Measurements from ENCODE around the gene RSPH4A. TPM values are rescaled to one million over a fixed set of nuclear protein-coding genes. Genes with fewer than 3 reads are reported as not detected.
"Not testable (repeated sequence)": the region's sequence is repeated elsewhere in the genome, so short reads cannot be mapped to it uniquely, and the experiment has no call there.

Gene RSPH4A
- total RNA-seq, 3 donors from 2014 or later (not counting 1 experiment from before 2014, with no cell fraction given), result 0.64 to 1.0 (median 0.95) TPM

DNA sequence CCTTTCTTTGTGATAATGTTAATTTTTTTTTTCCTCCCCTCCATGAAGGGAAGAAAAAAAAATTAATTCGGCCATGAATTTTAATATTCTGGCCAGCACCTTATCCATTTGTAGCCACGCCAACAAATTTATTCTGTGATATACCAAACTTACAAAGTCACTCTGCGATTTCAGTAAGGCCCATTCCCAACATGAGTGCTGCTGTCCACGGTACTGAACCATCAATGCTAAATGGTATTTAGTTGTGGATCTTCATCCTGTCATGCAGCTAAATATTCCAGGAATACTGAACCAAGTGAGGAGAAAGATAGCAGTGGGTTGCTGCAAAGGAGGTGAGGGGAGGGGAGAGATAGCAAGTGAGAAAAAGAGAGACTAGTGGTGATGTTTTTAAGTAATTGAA, 19.5 kb upstream of the RSPH4A start:
- H3K9me3 ChIP-seq (ENCODE audit: control insufficient read depth, insufficient read depth, low read length), result no peaks in the 10 kb centered on the region
- no peak overlapping the region for H3K4me3 Mint-ChIP-seq
- 100% methylated on average over 3 of the region's 4 CpGs for WGBS (ENCODE audit: insufficient coverage)
- H3K36me3 Mint-ChIP-seq, result peaks cover 15% of the 10 kb centered on the region
- no peaks in the 10 kb centered on the region for H3K27me3 ChIP-seq (ENCODE audit: control insufficient read depth, insufficient read depth, low read length)
- intact Hi-C loops (cut with micrococcal nuclease), result no loop called here
- H3K27ac Mint-ChIP-seq, result no peak overlapping the region
- peaks cover 45% of the 10 kb centered on the region for H3K36me3 ChIP-seq (ENCODE audit: control insufficient read depth, insufficient read depth, low read length)
- H3K4me1 Mint-ChIP-seq, result no peaks in the 10 kb centered on the region
- no peak overlapping the region for H3K4me3 ChIP-seq (ENCODE audit: low read length)
- ATAC-seq (no peak), DNase-seq (no peak)
- H3K27ac ChIP-seq (ENCODE audit: low read length), result no peak overlapping the region
- TF ChIP-seq, protein P1, sequence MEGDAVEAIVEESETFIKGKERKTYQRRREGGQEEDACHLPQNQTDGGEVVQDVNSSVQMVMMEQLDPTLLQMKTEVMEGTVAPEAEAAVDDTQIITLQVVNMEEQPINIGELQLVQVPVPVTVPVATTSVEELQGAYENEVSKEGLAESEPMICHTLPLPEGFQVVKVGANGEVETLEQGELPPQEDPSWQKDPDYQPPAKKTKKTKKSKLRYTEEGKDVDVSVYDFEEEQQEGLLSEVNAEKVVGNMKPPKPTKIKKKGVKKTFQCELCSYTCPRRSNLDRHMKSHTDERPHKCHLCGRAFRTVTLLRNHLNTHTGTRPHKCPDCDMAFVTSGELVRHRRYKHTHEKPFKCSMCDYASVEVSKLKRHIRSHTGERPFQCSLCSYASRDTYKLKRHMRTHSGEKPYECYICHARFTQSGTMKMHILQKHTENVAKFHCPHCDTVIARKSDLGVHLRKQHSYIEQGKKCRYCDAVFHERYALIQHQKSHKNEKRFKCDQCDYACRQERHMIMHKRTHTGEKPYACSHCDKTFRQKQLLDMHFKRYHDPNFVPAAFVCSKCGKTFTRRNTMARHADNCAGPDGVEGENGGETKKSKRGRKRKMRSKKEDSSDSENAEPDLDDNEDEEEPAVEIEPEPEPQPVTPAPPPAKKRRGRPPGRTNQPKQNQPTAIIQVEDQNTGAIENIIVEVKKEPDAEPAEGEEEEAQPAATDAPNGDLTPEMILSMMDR (IDR thresholded peaks at IDR 0.05), result no peak
- no peaks in the 10 kb centered on the region for H3K9me3 Mint-ChIP-seq
- no peaks in the 10 kb centered on the region for H3K4me1 ChIP-seq (ENCODE audit: control insufficient read depth, insufficient read depth, low read length)
- H3K27me3 Mint-ChIP-seq (ENCODE audit: low read depth in 2 of 2), result no peaks in the 10 kb centered on the region

DNA sequence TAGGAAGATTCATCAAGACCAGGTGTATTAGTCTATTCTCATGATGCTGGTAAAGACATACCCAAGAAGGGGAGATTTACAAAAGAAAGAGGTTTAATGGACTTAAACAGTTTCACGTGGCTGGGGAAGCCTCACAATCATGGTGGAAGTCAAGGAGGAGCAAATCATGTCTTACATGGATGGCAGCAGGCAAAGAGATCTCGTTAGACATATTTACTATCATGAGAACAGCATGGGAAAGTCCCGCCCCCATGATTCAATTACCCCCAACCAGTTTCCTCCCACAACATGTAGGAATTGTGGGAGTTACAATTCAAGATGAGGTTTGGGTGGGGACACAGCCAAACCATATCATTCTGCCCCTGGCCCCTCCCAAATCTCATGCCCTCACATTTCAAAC, 12.4 kb upstream of the RSPH4A start:
- H3K4me3 Mint-ChIP-seq; H3K27ac Mint-ChIP-seq; H3K36me3 ChIP-seq (ENCODE audit: control insufficient read depth, insufficient read depth, low read length); H3K9me3 ChIP-seq (ENCODE audit: control insufficient read depth, insufficient read depth, low read length); ATAC-seq; H3K27me3 Mint-ChIP-seq (ENCODE audit: low read depth in 2 of 2); H3K4me1 ChIP-seq (ENCODE audit: control insufficient read depth, insufficient read depth, low read length); H3K9me3 Mint-ChIP-seq; H3K27me3 ChIP-seq (ENCODE audit: control insufficient read depth, insufficient read depth, low read length); DNase-seq; H3K4me1 Mint-ChIP-seq; H3K4me3 ChIP-seq (ENCODE audit: low read length); intact Hi-C loops (cut with micrococcal nuclease); H3K27ac ChIP-seq (ENCODE audit: low read length): not testable (repeated sequence)
- WGBS (ENCODE audit: insufficient coverage), result 91% methylated on average over 2 of the region's 3 CpGs
- H3K36me3 Mint-ChIP-seq, result peaks cover 18% of the 10 kb centered on the region

DNA sequence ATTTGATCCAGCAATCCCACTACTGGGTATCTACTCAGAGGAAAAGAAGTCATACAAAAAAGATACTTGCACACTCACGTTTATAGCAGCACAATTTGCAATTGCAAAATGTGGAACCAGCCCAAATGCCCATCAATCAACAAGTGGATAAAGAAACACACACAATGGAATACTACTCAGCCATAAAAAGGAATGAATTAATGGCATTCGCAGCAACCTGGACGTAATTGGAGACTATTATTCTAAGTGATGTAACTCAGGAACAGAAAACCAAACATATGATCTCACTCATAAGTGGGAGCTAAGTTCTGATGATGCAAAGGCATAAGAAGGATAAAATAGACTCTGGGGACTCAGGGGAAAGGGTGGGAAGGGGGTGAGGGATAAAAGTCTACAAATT, 11.4 kb upstream of the RSPH4A start:
- H3K27me3 ChIP-seq (ENCODE audit: control insufficient read depth, insufficient read depth, low read length); H3K4me3 Mint-ChIP-seq; ATAC-seq; H3K4me1 Mint-ChIP-seq; DNase-seq; H3K27ac ChIP-seq (ENCODE audit: low read length); H3K9me3 ChIP-seq (ENCODE audit: control insufficient read depth, insufficient read depth, low read length); H3K9me3 Mint-ChIP-seq; H3K4me1 ChIP-seq (ENCODE audit: control insufficient read depth, insufficient read depth, low read length); H3K36me3 ChIP-seq (ENCODE audit: control insufficient read depth, insufficient read depth, low read length); H3K4me3 ChIP-seq (ENCODE audit: low read length); H3K27me3 Mint-ChIP-seq (ENCODE audit: low read depth in 2 of 2); intact Hi-C loops (cut with micrococcal nuclease); H3K27ac Mint-ChIP-seq: not testable (repeated sequence)
- WGBS (ENCODE audit: insufficient coverage), result 87% methylated on average over 1 of the region's 3 CpGs
- peaks cover 18% of the 10 kb centered on the region for H3K36me3 Mint-ChIP-seq

DNA sequence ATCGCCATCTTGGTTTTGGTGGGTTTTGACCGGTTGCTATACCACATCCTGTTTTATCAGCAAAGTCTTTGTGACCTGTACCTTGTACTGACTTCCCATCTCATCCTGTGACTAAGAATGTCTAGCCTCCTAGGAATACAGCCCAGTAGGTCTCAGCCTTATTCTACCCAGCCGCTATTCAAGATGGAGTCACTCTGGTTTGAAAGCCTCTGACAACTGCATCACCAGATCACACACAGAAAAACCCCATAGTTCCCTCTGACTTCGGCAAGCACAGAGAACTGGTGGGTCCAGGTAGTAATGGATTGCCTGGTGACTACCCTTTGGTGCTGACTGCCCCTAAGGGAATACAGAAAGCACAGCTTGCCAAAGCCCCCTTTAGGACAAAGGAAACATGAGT, 10.3 kb upstream of the RSPH4A start:
- H3K27ac ChIP-seq (ENCODE audit: low read length), result no peak overlapping the region
- H3K4me3 Mint-ChIP-seq, result no peak overlapping the region
- intact Hi-C loops (cut with micrococcal nuclease), result no loop called here
- H3K9me3 ChIP-seq (ENCODE audit: control insufficient read depth, insufficient read depth, low read length), result no peaks in the 10 kb centered on the region
- H3K4me1 ChIP-seq (ENCODE audit: control insufficient read depth, insufficient read depth, low read length), result no peaks in the 10 kb centered on the region
- no peak for DNase-seq
- ATAC-seq, result no peak
- 80% methylated on average over 4 of the region's 4 CpGs for WGBS (ENCODE audit: insufficient coverage)
- no peaks in the 10 kb centered on the region for H3K27me3 ChIP-seq (ENCODE audit: control insufficient read depth, insufficient read depth, low read length)
- TF ChIP-seq, protein P1 (IDR thresholded peaks at IDR 0.05), result no peak
- H3K27me3 Mint-ChIP-seq (ENCODE audit: low read depth in 2 of 2), result no peaks in the 10 kb centered on the region
- no peak overlapping the region for H3K4me3 ChIP-seq (ENCODE audit: low read length)
- no peaks in the 10 kb centered on the region for H3K4me1 Mint-ChIP-seq
- H3K36me3 ChIP-seq (ENCODE audit: control insufficient read depth, insufficient read depth, low read length), result peaks cover 2% of the 10 kb centered on the region
- no peak overlapping the region for H3K27ac Mint-ChIP-seq
- H3K9me3 Mint-ChIP-seq, result peaks cover 0 to 2% of the 10 kb centered on the region in 2 donors
- H3K36me3 Mint-ChIP-seq, result peaks cover 18% of the 10 kb centered on the region

DNA sequence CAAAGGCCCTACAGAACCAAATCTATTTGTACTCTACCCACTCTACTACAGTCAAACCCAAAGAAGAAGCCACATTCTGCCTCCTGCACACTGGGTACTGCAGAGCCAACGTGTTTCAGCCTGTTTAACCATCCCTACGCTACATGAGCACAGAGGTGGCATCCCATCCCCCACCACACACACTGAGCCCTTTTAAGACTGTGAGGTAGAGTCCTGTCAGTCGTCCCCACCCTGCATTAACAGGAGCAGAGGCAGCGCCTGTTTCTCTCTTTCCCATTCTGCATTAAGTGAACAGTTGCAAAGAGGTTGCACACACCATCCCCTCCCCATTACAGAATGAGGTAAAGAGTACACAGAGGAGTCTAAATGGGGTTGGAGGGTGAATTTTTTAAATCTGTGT, 5.2 kb upstream of the RSPH4A start:
- H3K4me3 ChIP-seq (ENCODE audit: low read length), result no peak overlapping the region
- H3K36me3 ChIP-seq (ENCODE audit: control insufficient read depth, insufficient read depth, low read length), result no peaks in the 10 kb centered on the region
- 82% methylated on average over 3 of the region's 4 CpGs for WGBS (ENCODE audit: insufficient coverage)
- ATAC-seq, result no peak
- H3K4me1 ChIP-seq (ENCODE audit: control insufficient read depth, insufficient read depth, low read length), result peaks cover 4% of the 10 kb centered on the region
- TF ChIP-seq, protein P1 (IDR thresholded peaks at IDR 0.05), result no peak
- no peak for DNase-seq
- Mint-ChIP-seq H3K9me3 (no peaks in the 10 kb centered on the region), H3K36me3 (peaks cover 7% of the 10 kb centered on the region), H3K27me3 (ENCODE audit: low read depth in 2 of 2) (peaks cover 1 to 4% of the 10 kb centered on the region in 2 donors), H3K27ac (no peak overlapping the region), H3K4me3 (no peak overlapping the region), H3K4me1 (peaks cover 3 to 4% of the 10 kb centered on the region in 2 donors)
- H3K27ac ChIP-seq (ENCODE audit: low read length), result no peak overlapping the region
- no peaks in the 10 kb centered on the region for H3K27me3 ChIP-seq (ENCODE audit: control insufficient read depth, insufficient read depth, low read length)
- no peaks in the 10 kb centered on the region for H3K9me3 ChIP-seq (ENCODE audit: control insufficient read depth, insufficient read depth, low read length)
- intact Hi-C loops (cut with micrococcal nuclease), result no loop called here

All from natural killer cell (primary cell).